Hepatocyte (in vitro differentiated cells): ENCODE data around the gene NTHL1.

Experiments used
- EZH2 ChIP-seq: fragments of 200-600 bp; sonication (generic); IDR thresholded peaks from 2 replicates; pipeline ENCODE4 v1.6.1; 2016; ENCODE audit warnings: antibody characterized with exemption, mild to moderate bottlenecking, borderline replicate concordance
- TF ChIP-seq, protein P1 (sequence below): fragments of 200-600 bp; sonication (generic); IDR thresholded peaks from 2 replicates; pipeline ENCODE4 v1.5.1; 2016; ENCODE audit warnings: antibody characterized with exemption, mild to moderate bottlenecking; ENCODE audit not compliant: poor library complexity

DNA sequence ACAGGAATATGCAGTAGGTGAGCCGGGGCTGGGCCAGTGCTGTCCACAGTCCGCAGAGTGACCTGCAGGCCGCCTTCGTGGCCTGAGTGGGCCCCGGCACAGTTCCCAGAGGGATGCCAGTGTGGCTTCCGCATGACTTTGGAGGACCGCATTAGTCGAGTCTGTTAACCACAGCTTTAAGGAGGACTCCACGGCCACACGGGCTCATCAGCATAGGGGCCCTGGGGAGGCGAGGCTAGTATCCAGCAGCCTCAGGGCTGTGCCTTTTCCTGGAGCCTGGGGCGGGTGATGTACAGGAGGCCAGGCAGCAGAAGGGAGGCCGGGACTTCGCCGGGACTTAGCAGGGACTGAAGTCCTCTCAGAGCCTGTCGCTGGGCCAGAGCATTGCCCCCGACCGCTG is 13.4 kb upstream of the NTHL1 start:
- TF ChIP-seq, protein P1, sequence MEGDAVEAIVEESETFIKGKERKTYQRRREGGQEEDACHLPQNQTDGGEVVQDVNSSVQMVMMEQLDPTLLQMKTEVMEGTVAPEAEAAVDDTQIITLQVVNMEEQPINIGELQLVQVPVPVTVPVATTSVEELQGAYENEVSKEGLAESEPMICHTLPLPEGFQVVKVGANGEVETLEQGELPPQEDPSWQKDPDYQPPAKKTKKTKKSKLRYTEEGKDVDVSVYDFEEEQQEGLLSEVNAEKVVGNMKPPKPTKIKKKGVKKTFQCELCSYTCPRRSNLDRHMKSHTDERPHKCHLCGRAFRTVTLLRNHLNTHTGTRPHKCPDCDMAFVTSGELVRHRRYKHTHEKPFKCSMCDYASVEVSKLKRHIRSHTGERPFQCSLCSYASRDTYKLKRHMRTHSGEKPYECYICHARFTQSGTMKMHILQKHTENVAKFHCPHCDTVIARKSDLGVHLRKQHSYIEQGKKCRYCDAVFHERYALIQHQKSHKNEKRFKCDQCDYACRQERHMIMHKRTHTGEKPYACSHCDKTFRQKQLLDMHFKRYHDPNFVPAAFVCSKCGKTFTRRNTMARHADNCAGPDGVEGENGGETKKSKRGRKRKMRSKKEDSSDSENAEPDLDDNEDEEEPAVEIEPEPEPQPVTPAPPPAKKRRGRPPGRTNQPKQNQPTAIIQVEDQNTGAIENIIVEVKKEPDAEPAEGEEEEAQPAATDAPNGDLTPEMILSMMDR, result no peak
- no peak for TF ChIP-seq EZH2
